GM21447 (cell line): ENCODE results near the gene KCNIP3.

Source experiments
- ATAC-seq: cut with Tn5 transposase; IDR thresholded peaks from one replicate; pipeline ENCODE4 v1.9.1; 2021; ENCODE audit not compliant: unreplicated experiment

KCNIP3 gene

GRCh38 chr2:95294579-95295250 is 2.4 kb upstream of the KCNIP3 start:
- ATAC-seq = no peak

- ATAC-seq = no peak
Observed at GRCh38 chr2:95295376-95295775, 1.8 kb upstream of the KCNIP3 start.

- ATAC-seq = no peak
Observed at GRCh38 chr2:95296011-95296410, 1.1 kb upstream of the KCNIP3 start.

GRCh38 chr2:95297639-95298395 is 670 bp downstream of the KCNIP3 start:
- no peak for ATAC-seq

GRCh38 chr2:95298486-95299111 is 1.5 kb downstream of the KCNIP3 start:
- no peak for ATAC-seq

- ATAC-seq = no peak
Observed at GRCh38 chr2:95299961-95300360, 2.8 kb downstream of the KCNIP3 start.

GRCh38 chr2:95300450-95300849 is 3.3 kb downstream of the KCNIP3 start:
- no peak for ATAC-seq

- ATAC-seq = no peak
Observed at GRCh38 chr2:95301186-95301585, 4.0 kb downstream of the KCNIP3 start.

- ATAC-seq = no peak
Observed at GRCh38 chr2:95301876-95302641, 4.9 kb downstream of the KCNIP3 start.

GRCh38 chr2:95303191-95303919 is 6.2 kb downstream of the KCNIP3 start:
- ATAC-seq = no peak

- no peak for ATAC-seq
Observed at GRCh38 chr2:95305380-95306061, 8.4 kb downstream of the KCNIP3 start.

GRCh38 chr2:95306336-95306895 is 9.3 kb downstream of the KCNIP3 start:
- no peak for ATAC-seq

GRCh38 chr2:95307036-95307435 is 9.9 kb downstream of the KCNIP3 start:
- ATAC-seq = no peak

- no peak for ATAC-seq
Observed at GRCh38 chr2:95307878-95308277, 10.7 kb downstream of the KCNIP3 start.

GRCh38 chr2:95308426-95308990 is 11.4 kb downstream of the KCNIP3 start:
- ATAC-seq = no peak

- ATAC-seq = no peak
Observed at GRCh38 chr2:95309599-95309998, 12.5 kb downstream of the KCNIP3 start.

GRCh38 chr2:95310216-95310615 is 13.1 kb downstream of the KCNIP3 start:
- ATAC-seq = no peak

- no peak for ATAC-seq
Observed at GRCh38 chr2:95310651-95311050, 13.5 kb downstream of the KCNIP3 start.

GRCh38 chr2:95311815-95312542 is 14.8 kb downstream of the KCNIP3 start:
- ATAC-seq = no peak
